GM13977 (cell line): ENCODE results near the gene MRPL52.

Experiments used
- DNase-seq: peaks from one replicate; pipeline ENCODE4 v3.0.0; 2012; ENCODE audit warnings: low spot score
- CTCF ChIP-seq: IDR thresholded peaks from 2 replicates; pipeline ENCODE4 v1.5.1; 2012; ENCODE audit warnings: mild to moderate bottlenecking, control low read depth; ENCODE audit not compliant: insufficient read depth; ENCODE audit errors: extremely low read depth, missing control alignments
- in situ Hi-C: fragments of 300-500 bp; cut with MboI; formaldehyde crosslinking; loops from one replicate; pipeline ENCODE4 v1.12.0; 2022; ENCODE audit warnings: low sequenced_read_pairs, low pct_unique_long_range_greater_than_20kb, mixed read lengths, inconsistent platforms; ENCODE audit not compliant: unreplicated experiment

MRPL52 gene

GRCh38 chr14:22829661-22830442 is at the start of gene MRPL52:
TSS of gene MRPL52 (plus strand) at chr14:22829887. CDS start at chr14:22829913, 26 bp downstream.
- no peak for TF ChIP-seq CTCF

GRCh38 chr14:22780105-22780679 is 49.5 kb upstream of the MRPL52 start:
- DNase-seq: no peak
- in situ Hi-C loops: no loop called here
- no peak for TF ChIP-seq CTCF

More at GRCh38 chr14:22829661-22830442, at the start of gene MRPL52:
- peak; percentile 91 for DNase-seq
- in situ Hi-C loops: no loop called here

GRCh38 chr14:22780941-22781300 is 48.8 kb upstream of the MRPL52 start:
- no peak for TF ChIP-seq CTCF
- DNase-seq: no peak
- in situ Hi-C loops: no loop called here

GRCh38 chr14:22781301-22781991 is 48.2 kb upstream of the MRPL52 start:
- in situ Hi-C loops: no loop called here
- no peak for TF ChIP-seq CTCF
- no peak for DNase-seq

GRCh38 chr14:22786685-22787084 is 43.0 kb upstream of the MRPL52 start:
- in situ Hi-C loops: no loop called here
- no peak for TF ChIP-seq CTCF

GRCh38 chr14:22791301-22791700 is 38.4 kb upstream of the MRPL52 start:
- no peak for TF ChIP-seq CTCF
- in situ Hi-C loops: no loop called here
- no peak for DNase-seq

More at GRCh38 chr14:22786685-22787084, 43.0 kb upstream of the MRPL52 start:
- no peak for DNase-seq
